NCI-H748 (cell line): Measurements from ENCODE around the gene IRF9.
"Not testable (repeated sequence)": the region's sequence is repeated elsewhere in the genome, so short reads cannot be mapped to it uniquely, and the experiment has no call there.

Experiments used
- DNase-seq: peaks from one replicate; lab custom pipeline; 2025; ENCODE audit not compliant: unreplicated experiment; lab: John Stamatoyannopoulos, UW

The IRF9 gene

DNA sequence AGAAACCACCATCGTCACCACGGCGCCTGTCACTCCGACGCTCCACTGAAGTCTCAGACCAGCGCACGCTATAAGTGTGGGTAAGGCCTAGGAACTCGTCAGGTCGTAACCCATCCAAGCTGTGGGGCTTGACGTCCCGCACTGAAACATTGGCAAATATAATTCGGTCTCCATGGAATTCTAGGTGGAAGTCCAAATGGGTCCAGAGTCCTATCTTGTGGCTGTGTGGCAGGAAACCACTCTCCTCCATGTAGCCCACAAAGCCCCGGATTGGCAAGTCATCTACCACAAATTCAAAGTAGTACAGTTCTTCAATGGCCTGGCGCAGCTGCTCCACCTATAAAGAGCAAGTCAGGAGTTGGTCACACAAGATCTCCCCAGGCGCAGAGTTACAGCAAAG, 31.9 kb downstream of the IRF9 start:
- DNase-seq = no peak

DNA sequence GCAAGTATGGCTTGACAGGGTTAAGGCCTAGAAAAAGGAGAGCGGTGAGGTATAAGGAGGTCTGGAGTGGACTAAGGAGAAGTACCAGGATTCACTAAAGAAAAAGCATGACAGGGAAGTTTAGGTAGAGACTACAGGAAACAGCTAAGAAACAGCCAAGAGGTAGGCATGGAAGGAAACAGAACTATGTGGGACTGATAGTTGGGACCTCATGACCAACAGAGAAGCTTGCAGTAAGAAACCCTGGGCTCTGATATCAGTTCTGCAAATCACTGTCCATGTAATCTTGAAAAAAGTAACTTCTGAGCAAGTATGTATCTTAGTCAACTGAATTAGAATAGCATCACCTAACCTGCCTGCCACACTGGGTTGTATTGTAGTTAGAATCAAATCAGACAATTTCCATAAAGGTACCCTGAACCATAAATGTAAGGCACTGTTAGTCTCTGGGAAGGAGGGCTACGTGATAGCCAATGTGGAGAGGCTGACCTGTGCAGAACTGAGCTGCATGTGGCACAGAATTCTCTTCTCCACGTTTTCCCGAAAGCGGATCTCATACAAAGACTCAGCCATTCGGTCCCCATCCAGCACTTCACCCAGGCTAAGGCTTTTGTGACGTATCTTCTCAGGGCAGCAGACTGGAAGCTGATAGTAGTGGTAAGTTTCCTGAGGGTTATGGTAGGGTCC, 33.3 kb downstream of the IRF9 start:
- no peak for DNase-seq

DNA sequence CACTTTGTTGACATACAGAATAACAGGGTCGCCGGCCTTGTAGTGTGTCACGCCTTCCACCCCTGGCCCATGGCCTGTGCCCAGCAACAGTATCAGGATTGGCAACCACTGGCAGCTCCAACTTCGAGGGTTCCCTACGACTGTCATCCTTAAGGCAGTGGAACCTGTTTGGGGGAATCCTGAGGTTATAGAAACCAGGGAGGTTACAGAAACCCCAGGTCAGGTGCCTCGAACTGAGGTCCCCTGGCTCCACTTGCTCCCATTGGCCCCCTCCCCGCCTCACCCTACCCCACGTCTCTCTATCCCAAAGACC, 33.8 kb downstream of the IRF9 start:
- no peak for DNase-seq

DNA sequence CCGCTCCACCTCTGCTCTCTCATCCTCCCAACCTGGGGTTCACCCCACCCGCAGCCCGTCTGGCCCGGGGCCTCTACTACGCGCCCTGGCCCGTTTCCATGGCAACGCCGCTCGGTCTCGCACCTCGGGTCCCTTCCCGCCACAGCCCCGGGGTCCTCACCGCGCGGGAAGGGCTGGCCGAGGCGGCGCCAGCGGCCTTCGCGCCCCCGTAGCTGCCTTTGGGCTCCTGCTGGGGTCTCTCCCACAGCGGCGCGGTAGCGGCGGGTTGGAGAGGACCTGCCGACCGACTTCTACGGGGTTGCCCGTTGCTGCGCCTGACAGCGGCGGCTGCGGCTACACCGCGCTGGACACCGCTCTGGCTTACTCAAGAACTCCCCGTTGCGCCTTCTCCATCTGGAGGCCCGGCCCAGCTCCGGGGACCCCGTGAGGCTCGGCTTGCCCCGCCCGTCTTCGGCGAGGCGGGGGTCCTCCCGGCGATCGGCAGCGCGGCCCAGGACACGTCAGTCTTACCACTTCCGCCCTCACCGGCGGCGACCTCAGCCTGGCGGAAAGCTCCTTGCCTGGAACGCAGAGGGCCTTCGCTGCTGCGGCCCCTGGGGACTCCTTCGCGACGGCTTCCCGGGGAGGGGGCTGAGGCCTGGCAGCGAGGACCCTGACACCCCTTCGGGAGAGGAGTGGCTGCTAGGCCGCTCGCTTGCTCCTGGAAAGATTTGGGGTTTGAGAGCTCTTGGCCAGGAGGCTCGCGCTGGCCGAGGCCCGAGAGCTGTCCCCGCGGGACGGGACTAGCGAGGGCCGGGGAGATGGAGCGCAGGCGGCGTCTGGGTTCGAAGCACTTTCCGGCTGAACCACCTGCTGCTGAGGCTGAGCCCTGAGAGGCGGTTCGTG, 34.4 kb downstream of the IRF9 start, which contains the start of gene TM9SF1:
Gene TM9SF1 (minus strand): TSS at position 256 of the 885 bp plus-strand sequence. CDS start 422 bp downstream, outside the sequence.
- peak; percentile 85 for DNase-seq

DNA sequence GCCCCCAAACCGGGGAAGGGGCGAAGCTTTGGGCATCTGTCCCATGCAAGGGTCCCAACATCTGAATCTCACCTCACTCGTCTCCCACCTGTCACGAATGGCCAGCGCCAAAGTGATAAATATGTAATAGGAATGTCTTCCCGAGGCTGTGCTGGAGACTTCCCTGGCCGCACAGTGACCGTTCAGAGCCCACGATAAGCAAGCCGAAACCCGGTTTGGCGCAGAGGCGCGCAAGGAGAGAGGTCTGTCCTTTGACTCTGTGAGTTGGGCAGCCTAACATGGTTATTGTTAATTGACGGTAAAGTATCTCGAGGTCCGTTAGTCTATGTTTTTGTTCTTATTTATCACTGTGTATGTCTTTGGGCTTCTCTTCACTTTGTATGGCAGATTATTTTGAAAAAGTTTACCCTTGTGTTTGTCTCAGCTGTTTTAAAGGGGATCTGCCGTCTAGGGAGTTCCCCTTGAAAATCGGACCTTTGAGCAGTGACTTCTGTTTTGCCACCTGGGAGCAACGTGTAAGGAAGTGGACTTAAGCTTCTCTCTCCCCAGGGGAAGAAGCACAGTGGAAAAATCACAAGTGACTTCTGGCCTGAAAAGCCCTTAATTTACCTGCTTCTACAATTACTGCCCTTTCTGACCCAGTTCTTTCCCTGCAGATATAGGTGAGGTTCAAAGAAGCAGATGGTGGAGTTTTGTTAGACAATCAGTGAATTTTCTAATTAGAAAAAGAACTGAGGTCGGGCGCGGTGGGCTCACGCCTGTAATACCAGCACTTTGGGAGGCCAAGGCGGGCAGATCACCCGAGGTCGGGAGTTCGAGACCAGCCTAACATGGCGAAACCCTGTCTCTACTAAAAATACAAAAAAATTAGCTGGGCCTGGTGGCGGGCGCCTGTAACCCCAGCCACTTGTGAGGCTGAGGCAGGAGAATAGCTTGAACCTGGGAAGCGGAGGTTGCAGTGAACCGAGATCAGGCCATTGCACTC, 35.3 kb downstream of the IRF9 start:
- peak; percentile 51 for DNase-seq

DNA sequence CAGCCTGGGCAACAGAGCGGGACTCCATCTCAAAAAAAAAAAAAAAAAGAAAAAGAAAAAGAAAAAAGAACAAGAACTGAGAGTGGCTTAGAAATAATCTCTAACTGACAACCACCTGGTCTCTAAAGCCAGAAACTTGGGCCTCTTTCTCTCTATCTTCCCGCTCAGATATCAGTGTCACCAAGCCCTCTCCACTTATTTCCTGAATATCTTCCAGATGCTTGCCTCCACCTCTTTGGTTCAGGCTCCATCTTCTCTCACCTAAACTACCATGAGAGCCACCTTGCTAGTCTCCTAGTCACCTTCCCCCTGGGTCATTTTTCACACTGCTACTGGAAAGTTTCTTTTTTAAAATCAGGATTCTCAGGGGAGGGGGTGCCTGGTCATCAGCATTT, 36.0 kb downstream of the IRF9 start:
- no peak for DNase-seq

DNA sequence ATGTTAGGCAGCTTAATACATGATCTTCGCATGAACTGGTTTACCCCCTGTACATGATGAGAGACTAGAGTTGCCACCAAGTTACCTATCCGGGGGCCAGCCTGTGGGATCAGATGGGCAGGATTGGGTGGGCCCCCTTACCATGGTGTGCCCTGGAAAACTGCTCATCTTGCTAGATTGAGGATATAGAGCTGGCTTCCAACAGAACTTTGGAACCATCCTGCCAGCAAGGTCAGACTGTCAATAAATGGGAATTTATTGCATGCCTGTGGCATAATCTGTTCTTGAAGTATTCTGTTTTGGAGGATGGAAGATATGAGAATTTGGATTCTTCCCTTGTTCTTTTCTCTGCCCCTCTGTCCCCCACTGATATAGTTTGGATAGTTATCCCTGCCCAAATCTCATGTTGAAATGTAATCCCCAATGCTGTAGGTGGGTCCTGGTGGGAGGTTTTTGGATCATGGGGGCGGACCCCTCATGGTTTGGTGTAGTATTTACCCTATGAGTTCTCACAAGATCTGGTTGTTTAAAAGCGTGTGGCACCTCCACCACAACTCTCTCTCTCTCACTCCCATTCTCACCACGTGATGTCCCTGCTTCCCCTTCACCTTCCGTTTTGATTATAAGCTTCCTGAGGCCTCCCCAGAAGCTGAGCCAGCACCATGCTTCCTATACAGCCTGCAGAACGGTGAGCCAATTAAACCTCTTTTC, 37.9 kb downstream of the IRF9 start:
- no peak for DNase-seq

DNA sequence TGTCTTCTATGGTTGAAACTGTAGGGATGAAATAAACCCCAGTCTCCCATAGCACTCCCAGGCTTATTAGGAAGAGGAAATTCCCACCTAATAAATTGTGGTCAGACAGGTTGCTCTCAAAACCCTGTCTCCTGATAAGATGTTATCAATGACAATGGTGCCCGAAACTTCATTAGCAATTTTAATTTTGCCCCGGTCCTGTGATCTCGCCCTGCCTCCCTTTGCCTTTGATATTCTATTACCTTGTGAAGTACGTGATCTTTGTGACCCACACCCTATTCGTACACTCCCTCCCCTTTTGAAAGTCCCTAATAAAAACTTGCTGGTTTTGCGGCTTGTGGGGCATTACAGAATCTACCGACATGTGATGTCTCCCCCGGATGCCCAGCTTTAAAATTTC, 41.5 kb downstream of the IRF9 start:
- not testable (repeated sequence) for DNase-seq

DNA sequence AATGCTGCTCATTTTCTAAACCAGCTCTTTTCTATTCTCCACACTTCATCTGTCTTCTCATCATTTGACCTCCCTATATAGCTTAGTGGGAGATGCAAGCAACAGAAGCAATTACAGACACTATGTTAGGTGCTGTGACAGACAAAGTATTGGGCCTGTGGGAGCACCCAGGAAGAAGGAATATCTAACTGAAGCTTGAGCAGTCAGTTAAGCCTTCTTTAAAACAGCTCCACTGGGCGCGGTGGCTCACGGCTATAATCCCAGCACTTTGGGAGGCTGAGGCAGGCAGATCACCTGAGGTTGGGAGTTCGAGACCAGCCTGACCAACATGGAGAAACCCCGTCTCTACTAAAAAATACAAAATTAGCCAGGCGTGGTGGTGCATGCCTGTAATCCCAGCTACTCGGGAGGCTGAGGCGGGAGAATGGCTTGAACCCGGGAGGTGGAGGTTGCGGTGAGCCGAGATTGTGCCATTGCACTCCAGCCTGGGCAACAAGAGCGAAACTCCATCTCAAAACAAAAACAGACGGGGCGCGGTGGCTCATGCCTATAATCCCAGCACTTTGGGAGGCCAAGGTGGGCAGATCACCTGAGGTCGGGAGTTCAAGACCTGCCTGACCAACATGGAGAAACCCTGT, 42.3 kb downstream of the IRF9 start:
- not testable (repeated sequence) for DNase-seq

DNA sequence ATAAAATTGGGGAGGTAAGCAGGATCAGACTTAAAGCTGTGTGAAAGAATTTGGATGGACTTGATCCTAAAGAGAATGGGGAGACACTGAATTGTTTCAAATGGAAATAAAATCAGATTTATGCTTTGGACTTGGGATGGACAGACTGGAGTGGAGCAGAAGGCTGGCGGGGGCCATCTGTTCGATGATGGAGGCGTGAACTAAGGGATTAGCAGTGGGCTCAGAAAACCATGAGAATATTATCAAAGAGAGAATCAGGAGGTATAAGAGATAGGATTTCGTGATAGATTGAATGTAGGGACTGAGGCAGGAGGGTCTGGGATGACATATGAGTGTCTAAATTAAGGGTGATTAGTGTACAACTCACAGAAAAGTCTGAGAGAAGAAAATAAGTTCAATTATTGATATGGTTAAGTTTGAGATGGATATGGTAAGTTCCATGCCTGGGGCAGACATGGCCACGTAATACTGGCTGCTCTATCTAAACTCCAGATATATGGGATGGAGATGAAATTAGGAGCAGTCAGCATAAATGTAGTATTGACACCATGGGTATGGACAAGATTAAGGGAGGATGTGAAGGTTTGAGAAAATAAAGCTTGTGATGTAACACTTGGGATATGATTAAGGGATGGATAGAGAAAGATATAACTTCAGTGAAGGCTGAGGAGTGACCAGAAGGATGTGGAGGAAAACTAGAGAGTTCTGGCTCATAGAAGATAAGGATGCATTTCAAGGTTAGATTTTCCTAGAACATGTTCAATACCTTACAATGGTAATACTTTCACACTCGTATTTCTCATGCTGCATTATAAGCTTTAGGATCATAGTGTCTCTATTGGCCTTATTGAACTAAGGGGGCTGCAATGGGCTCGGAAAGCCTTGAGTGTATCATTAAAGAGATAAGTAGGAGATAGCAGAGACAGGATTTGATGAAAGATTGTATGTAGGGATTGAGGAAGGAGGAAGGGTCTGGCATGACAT, 43.4 kb downstream of the IRF9 start:
- DNase-seq = no peak

DNA sequence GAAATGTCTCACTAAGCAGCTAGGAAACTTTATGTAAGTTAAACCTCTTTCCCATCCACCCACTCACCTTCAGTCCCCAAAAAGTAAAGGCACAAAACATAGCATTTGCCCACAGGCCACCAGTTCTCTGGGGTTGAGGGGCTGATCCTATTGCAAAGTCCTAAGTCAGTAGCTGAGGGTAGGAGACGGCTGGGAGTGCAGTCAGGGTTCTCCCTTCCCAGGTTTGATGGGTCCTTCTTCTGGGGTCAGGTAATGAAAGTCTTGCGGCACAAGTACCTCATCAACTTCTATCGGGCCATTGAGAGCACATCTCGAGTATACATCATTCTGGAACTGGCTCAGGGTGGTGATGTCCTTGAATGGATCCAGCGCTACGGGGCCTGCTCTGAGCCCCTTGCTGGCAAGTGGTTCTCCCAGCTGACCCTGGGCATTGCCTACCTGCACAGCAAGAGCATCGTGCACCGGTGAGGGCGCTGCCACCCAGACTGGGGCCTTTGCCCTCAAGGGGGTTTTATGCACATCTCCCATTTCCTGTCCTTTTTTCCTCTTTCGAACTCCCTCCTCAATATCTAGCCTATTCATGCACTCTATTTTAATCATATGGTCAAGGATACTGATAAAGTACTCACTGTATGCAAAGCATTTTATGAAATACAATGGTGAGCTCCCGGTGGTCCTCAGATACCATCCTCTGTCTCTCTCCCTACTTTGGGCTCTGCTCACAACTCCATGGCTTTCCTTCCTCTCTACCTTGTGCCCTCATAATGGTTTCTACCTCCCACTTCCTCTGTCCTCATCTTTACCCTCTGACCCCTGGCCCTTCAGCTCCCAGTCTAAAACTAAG, 45.4 kb downstream of the IRF9 start:
- DNase-seq = no peak

DNA sequence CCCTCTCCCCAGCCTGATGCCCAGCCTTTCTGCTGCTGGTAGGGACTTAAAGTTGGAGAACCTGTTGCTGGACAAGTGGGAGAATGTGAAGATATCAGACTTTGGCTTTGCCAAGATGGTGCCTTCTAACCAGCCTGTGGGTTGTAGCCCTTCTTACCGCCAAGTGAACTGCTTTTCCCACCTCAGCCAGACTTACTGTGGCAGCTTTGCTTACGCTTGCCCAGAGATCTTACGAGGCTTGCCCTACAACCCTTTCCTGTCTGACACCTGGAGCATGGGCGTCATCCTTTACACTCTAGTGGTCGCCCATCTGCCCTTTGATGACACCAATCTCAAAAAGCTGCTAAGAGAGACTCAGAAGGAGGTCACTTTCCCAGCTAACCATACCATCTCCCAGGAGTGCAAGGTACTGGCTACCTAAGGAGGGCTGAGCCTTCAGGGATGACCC, 46.1 kb downstream of the IRF9 start:
- no peak for DNase-seq

DNA sequence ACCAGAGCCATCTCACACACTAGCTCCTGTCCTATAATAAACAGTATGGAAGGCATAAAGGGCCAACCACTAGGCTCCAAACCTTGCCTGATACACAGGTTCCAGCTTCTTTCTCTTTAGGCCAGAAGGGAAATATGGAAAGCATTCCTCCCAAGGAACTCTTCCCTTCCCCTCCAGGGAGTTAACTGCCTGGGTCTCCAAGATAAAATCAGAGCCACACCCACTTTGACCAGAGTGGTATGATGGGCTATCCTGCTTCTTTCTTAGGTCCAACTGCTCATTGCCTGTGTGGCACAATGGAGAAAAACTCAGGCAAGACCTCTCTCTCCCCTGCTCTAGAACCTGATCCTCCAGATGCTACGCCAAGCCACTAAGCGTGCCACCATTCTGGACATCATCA, 46.6 kb downstream of the IRF9 start:
- DNase-seq = no peak

DNA sequence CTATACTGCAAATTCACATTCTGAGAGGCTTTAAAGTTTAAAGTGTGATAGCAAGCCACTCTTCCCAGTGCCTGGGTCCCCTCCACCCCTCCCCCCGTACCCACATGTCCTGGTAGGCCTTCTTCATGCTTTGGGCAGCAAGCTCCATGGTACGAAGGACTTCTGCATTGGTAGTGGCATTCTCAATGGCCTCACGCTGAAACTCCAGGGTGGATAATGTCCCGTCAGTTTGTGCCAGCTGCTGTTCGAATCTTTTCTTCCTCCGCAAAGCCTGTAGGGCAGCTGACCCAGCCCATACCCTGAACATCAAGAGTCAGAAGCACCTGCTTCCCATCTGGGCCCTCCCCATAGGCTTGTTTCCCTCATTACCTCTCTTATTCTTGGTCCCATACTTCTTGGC, 50.2 kb downstream of the IRF9 start:
- no peak for DNase-seq

DNA sequence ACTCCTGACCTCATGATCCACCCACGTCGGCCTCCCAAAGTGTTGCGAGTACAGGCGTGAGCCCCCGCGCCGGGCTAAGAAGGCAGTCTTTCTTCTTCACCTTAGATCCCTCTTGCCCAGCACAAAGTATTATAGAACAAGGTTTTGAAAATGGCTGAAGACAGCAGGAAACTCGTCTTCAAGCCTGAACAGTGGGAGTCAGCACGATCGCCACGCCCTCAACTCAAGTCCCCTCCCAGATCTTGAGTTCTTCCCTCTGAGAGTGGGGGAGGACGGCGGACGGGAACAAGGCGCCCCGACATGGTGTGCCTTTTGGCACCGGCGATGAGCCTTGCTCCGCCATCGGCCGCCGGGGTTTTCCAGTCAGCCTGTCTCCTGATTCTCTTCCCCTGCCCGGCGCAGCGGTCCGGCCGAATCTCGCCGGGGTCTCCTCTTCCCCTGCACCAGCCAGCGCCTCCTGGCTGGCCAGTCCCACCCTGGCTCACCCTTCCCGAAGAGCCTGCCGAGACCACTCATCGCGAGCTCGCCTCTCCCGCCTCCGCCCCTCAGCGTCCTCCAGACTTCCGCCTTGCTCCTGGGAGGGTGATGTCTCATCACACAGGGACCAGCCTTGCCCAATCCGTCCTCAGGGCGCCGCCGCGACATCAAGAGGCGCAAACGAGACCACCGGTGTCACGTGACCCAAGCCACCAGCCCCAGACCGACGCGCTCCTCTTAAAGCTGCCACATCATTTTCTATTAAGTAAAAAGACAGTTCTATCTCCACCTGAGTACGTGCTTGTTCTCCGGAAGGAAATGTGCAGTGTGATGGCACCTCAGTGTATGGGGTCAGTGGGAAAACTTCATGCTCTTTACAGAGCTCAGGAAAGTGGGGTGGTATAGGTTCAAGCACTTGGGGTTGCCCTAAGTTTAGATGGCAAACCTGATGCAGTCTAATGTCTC, 52.1 kb downstream of the IRF9 start, which contains the start of gene CHMP4A:
Gene CHMP4A (minus strand): TSS at position 565 of the 942 bp plus-strand sequence. CDS start 49 bp downstream, at position 516.
- peak; percentile 98 for DNase-seq

DNA sequence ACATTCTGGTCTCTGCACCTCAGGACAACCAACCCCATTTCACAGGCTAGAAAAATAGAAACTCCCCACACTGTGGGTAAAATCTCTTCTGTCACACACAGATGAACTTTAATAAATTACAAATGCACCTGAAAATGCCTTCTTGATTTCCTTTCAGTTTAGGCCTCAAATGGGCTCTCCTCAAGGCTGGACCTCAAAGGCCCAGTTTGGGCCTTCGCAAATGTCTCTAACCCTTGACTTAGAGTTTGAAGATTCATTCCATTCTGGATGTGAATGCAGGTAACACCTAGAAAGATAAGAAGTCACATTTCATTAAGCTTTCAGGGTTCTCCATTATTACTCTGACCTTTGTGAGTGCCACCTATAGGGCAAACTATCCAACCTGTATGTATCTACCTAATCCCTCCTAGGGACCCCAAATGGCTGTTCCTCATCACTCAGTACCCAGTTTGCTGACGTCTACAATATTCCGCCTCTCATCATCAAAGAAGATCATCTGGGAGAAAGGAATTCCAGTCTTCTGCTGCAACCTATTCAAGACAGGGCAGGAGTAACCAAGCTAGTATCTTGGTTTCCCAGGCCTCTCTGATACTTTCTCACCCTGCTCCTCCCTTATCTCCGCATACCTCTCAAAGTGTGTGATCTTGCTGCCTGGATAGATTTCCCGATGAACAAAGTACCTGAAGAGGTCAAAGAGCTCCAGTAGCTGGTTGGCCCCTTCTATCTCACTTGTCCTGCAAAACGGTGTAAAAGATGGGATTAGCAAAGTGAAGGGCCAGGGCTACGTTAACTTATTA, 53.0 kb downstream of the IRF9 start:
- no peak for DNase-seq
